ENCODE measurements around the gene CCDC188.

DNA sequence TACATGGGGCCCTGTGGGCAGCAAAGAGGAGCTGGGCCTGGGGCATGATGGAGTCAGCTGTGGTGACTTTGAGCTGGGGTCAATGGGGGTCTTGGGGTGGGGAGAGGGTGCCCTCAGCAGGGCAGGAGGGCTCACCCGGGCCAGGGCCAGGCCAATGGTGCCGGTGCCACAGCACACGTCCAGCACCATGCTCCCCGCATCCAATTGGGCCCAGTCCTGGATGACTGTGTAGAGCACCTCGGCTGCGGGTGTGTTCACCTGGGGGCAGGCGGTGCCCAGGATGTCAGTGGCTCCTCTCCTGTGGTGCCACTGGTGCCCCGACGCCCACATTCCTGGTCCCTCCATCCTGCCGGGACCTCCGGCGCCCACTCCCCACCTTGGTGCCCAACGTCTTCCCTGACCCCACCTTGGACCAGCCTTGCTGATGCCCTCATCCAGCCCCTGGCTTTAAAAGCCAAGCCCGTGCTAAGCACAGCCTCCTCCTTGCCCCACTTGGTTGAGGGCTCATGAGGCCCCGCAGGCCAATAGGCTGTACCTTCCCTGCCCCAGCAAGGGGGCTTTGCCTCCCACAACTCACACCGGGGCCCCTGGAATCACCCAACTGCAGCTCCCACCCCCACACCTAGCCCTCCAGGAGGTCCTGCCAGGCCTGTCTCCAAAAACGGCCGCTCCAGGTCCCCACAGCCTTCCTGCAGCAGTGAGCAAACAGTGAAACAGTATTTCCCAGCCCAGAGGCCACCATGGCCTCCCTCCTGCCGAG is 37.1 kb downstream of the CCDC188 start:
- TF ChIP-seq, protein P1, sequence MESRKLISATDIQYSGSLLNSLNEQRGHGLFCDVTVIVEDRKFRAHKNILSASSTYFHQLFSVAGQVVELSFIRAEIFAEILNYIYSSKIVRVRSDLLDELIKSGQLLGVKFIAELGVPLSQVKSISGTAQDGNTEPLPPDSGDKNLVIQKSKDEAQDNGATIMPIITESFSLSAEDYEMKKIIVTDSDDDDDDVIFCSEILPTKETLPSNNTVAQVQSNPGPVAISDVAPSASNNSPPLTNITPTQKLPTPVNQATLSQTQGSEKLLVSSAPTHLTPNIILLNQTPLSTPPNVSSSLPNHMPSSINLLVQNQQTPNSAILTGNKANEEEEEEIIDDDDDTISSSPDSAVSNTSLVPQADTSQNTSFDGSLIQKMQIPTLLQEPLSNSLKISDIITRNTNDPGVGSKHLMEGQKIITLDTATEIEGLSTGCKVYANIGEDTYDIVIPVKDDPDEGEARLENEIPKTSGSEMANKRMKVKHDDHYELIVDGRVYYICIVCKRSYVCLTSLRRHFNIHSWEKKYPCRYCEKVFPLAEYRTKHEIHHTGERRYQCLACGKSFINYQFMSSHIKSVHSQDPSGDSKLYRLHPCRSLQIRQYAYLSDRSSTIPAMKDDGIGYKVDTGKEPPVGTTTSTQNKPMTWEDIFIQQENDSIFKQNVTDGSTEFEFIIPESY (IDR thresholded peaks at IDR 0.05): no peak
- TF ChIP-seq, protein P2, sequence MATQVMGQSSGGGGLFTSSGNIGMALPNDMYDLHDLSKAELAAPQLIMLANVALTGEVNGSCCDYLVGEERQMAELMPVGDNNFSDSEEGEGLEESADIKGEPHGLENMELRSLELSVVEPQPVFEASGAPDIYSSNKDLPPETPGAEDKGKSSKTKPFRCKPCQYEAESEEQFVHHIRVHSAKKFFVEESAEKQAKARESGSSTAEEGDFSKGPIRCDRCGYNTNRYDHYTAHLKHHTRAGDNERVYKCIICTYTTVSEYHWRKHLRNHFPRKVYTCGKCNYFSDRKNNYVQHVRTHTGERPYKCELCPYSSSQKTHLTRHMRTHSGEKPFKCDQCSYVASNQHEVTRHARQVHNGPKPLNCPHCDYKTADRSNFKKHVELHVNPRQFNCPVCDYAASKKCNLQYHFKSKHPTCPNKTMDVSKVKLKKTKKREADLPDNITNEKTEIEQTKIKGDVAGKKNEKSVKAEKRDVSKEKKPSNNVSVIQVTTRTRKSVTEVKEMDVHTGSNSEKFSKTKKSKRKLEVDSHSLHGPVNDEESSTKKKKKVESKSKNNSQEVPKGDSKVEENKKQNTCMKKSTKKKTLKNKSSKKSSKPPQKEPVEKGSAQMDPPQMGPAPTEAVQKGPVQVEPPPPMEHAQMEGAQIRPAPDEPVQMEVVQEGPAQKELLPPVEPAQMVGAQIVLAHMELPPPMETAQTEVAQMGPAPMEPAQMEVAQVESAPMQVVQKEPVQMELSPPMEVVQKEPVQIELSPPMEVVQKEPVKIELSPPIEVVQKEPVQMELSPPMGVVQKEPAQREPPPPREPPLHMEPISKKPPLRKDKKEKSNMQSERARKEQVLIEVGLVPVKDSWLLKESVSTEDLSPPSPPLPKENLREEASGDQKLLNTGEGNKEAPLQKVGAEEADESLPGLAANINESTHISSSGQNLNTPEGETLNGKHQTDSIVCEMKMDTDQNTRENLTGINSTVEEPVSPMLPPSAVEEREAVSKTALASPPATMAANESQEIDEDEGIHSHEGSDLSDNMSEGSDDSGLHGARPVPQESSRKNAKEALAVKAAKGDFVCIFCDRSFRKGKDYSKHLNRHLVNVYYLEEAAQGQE (IDR thresholded peaks at IDR 0.05): no peak
- TF ChIP-seq, protein P3, sequence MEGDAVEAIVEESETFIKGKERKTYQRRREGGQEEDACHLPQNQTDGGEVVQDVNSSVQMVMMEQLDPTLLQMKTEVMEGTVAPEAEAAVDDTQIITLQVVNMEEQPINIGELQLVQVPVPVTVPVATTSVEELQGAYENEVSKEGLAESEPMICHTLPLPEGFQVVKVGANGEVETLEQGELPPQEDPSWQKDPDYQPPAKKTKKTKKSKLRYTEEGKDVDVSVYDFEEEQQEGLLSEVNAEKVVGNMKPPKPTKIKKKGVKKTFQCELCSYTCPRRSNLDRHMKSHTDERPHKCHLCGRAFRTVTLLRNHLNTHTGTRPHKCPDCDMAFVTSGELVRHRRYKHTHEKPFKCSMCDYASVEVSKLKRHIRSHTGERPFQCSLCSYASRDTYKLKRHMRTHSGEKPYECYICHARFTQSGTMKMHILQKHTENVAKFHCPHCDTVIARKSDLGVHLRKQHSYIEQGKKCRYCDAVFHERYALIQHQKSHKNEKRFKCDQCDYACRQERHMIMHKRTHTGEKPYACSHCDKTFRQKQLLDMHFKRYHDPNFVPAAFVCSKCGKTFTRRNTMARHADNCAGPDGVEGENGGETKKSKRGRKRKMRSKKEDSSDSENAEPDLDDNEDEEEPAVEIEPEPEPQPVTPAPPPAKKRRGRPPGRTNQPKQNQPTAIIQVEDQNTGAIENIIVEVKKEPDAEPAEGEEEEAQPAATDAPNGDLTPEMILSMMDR (IDR thresholded peaks at IDR 0.05; ENCODE audit: low read depth, low read length, missing input control): no peak
- TF ChIP-seq, protein P4, sequence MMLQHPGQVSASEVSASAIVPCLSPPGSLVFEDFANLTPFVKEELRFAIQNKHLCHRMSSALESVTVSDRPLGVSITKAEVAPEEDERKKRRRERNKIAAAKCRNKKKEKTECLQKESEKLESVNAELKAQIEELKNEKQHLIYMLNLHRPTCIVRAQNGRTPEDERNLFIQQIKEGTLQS (IDR thresholded peaks at IDR 0.05): no peak
- TF ChIP-seq YY1 (IDR thresholded peaks at IDR 0.05) (no peak), HNF4G (IDR thresholded peaks at IDR 0.05) (no peak), EGR1 (IDR thresholded peaks at IDR 0.05; ENCODE audit: low read depth in 2 of 2) (no peak), RAD21 (IDR thresholded peaks at IDR 0.05) (no peak), FOXA1 (IDR thresholded peaks at IDR 0.05) (no peak), HNF4A (conservative IDR thresholded peaks at IDR 0.05) (no peak), RXRA (IDR thresholded peaks at IDR 0.05) (no peak), JUND (IDR thresholded peaks at IDR 0.05) (no peak)
- TF ChIP-seq, protein P5, sequence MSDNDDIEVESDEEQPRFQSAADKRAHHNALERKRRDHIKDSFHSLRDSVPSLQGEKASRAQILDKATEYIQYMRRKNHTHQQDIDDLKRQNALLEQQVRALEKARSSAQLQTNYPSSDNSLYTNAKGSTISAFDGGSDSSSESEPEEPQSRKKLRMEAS (IDR thresholded peaks at IDR 0.05): no peak

Data from liver (tissue), 3 donors.